ENCODE data around the gene NSF.

NSF gene

DNA sequence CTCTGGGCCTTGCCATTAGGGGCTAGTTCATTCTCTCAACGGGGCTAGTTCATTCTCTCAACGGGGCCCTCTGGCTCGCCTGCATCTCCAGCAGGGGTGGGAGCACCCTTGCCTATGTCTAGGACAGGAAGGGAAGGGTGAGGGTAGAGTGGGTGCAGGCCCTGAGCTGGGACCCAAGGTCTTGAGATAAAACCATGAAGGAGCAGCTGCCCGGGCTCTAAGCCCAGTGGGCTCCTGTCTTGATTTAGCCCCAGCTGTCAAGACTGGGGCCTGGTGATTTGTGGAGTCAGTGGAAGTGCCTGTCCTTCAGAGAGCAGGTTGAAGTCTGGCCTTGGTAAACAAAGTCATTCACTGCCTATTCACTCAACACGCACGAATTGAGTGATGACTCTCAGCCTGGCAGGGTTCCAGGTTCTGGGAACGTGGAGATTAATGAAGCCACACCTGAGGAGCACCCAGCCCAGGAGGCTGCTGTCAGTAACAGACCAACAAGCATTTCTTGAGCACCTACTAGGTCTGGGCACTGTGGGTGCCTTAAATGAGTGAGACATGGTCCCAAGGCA, 192.6 kb downstream of the NSF start:
- H3K4me3 ChIP-seq (ENCODE audit: low read length) = no peak overlapping the region
- TF ChIP-seq, protein P1, sequence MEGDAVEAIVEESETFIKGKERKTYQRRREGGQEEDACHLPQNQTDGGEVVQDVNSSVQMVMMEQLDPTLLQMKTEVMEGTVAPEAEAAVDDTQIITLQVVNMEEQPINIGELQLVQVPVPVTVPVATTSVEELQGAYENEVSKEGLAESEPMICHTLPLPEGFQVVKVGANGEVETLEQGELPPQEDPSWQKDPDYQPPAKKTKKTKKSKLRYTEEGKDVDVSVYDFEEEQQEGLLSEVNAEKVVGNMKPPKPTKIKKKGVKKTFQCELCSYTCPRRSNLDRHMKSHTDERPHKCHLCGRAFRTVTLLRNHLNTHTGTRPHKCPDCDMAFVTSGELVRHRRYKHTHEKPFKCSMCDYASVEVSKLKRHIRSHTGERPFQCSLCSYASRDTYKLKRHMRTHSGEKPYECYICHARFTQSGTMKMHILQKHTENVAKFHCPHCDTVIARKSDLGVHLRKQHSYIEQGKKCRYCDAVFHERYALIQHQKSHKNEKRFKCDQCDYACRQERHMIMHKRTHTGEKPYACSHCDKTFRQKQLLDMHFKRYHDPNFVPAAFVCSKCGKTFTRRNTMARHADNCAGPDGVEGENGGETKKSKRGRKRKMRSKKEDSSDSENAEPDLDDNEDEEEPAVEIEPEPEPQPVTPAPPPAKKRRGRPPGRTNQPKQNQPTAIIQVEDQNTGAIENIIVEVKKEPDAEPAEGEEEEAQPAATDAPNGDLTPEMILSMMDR (conservative IDR thresholded peaks at IDR 0.05; ENCODE audit: low read length) = no peak
- no peak for DNase-seq (ENCODE audit: low read depth)

DNA sequence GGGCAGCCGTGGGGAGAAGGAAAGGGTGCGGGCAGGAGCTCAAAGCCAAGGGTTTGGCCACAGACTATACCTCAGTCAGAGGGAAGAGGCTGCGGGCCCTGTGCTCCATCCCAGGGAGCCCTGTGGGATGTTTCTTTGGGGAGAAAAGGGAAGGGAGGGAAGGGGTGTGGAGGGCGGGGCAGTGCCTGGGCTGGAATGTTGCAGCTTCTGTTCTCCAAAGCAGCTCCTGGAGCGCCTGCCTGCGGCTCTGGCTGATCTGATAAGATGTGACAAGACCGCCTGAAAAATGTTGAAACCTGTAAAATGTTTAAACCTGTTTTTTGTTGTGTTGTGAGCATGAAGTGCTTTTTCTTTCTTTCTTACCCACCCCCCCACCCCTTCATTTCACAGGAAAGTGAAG, 195.2 kb downstream of the NSF start:
- TF ChIP-seq, protein P1 (conservative IDR thresholded peaks at IDR 0.05; ENCODE audit: low read length) = no peak
- no peak for DNase-seq (ENCODE audit: low read depth)
- H3K4me3 ChIP-seq (ENCODE audit: low read length) = no peak overlapping the region

DNA sequence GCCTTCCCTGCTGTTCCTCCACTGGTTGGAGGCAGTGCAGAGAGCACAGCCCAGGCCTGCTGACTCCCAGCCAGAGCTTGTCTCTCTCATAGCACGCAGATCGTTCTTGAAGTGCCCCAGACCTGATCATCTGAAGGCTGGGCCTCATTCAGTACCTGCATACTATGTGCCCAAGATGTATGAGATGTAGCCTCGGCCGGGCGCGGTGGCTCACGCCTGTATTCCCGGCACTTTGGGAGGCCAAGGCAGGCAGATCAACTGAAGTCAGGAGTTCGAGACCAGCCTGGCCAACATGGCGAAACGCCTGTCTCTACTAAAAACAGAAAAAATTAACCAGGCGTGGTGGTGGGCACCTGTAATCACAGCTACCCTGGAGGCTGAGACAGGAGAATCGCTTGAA, 197.0 kb downstream of the NSF start:
- DNase-seq (ENCODE audit: low read depth) = no peak
- TF ChIP-seq, protein P1 (conservative IDR thresholded peaks at IDR 0.05; ENCODE audit: low read length) = no peak
- H3K4me3 ChIP-seq (ENCODE audit: low read length) = no peak overlapping the region

DNA sequence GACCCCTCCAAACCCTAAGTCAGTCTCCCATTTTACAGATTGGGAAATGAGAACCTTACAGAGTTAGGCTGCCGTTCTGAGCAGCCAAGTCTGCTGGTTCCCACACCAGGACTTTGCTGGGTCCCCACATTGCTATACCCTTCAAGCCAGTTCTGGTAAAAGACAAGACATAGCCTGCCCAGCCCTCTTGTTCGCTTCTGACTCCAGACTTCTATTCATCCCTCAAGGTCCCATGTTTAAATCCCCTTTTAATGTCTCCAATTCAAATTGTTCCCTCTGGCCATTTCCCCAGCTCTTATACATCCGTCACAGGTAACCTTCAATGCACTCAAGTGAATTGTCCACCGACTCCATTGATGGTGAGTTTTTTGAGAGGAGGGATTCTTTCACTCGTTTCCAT, 197.8 kb downstream of the NSF start:
- H3K4me3 ChIP-seq (ENCODE audit: low read length) = no peak overlapping the region
- TF ChIP-seq, protein P1 (conservative IDR thresholded peaks at IDR 0.05; ENCODE audit: low read length) = no peak
- DNase-seq (ENCODE audit: low read depth) = no peak

DNA sequence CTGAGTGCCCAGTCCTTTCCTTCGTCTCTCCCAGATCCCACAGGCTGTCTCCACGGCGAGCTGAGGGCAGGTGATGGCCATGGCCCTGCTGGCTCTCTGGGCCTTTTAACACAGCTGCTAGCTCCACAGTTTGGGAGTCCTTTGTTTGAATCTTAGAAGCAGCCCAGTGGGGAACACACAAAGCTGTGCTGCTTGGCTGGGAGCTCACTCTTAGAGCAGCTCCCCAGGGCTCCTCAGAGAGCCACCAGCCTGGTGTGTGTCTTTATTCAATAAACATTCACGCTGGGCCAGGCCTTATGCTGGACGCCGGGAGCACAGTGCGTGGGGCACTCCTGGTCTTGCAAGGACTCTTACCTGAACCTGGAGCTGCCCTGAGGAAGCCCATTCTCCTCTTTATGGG, 198.3 kb downstream of the NSF start:
- H3K4me3 ChIP-seq (ENCODE audit: low read length) = no peak overlapping the region
- DNase-seq (ENCODE audit: low read depth) = no peak
- TF ChIP-seq, protein P1 (conservative IDR thresholded peaks at IDR 0.05; ENCODE audit: low read length) = no peak

DNA sequence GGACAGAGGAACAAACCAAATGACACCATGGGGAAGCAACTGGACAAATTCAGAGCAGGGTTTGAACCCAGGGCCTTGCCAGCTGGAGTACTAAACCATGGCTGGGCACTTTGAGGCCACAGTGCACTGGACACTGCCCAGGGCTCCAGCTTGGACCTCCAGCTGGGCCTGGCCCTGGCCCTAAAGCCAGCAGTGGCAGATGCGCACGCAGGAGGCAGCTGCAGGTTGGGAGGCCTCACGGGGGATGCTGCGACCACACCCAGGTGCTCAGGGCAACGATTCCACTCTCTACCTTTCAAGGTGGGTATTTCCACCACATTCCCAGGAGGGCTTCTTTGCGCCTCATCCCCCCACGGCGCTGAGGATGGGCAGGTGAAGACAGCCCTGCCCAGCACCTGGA, 199.1 kb downstream of the NSF start:
- DNase-seq (ENCODE audit: low read depth) = no peak
- H3K4me3 ChIP-seq (ENCODE audit: low read length) = no peak overlapping the region
- TF ChIP-seq, protein P1 (conservative IDR thresholded peaks at IDR 0.05; ENCODE audit: low read length) = no peak

DNA sequence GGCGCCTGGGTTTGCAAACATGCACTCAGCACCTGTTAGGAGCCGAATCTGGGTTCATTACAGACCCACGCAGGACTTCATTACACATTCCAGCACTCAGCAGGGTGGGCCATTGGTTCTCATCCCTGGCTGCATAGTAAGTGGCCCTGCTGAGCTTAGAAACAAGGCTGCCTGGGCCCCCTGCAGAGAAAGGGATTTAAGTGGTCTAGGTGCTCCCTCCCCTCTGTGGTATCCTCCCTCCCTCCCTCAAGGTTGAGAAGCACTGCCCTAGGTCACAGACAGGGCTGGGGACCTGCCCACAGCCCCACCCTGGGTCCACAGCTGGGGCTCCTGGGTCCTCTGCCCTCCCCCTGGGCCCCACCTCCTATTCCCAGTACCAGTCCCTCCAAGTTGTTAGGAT, 199.7 kb downstream of the NSF start:
- DNase-seq (ENCODE audit: low read depth) = no peak
- TF ChIP-seq, protein P1 (conservative IDR thresholded peaks at IDR 0.05; ENCODE audit: low read length) = no peak
- no peak overlapping the region for H3K4me3 ChIP-seq (ENCODE audit: low read length)
